Measurements from ENCODE around the gene IQGAP3.
A peak's percentile ranks its signal among the peaks of the same experiment; 100 is the strongest.

IQGAP3 gene

DNA sequence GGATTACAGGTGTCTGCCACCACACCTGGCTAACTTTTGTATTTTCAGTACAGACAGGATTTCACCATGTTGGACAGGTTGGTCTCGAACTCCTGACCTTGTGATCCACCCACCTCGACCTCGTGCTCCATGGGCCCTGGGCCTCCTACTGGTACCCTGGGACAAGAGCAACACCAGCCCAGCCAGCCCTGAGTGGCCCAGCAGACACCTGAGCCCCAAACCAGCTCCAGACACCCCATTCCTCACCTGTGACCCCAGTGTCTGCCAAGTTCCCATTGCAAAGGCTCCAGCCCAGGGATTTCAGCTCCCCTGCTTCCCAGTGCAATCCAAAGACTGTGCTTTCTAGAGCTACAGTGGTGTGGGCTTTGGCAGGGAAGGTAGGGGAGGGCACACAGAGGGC is 86.4 kb downstream of the IQGAP3 start:
- DNase-seq (ENCODE audit: low read depth): no peak
- TF ChIP-seq, protein P1, sequence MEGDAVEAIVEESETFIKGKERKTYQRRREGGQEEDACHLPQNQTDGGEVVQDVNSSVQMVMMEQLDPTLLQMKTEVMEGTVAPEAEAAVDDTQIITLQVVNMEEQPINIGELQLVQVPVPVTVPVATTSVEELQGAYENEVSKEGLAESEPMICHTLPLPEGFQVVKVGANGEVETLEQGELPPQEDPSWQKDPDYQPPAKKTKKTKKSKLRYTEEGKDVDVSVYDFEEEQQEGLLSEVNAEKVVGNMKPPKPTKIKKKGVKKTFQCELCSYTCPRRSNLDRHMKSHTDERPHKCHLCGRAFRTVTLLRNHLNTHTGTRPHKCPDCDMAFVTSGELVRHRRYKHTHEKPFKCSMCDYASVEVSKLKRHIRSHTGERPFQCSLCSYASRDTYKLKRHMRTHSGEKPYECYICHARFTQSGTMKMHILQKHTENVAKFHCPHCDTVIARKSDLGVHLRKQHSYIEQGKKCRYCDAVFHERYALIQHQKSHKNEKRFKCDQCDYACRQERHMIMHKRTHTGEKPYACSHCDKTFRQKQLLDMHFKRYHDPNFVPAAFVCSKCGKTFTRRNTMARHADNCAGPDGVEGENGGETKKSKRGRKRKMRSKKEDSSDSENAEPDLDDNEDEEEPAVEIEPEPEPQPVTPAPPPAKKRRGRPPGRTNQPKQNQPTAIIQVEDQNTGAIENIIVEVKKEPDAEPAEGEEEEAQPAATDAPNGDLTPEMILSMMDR (conservative IDR thresholded peaks at IDR 0.05; ENCODE audit: low read depth, low read length): no peak
- no peak overlapping the region for H3K4me3 ChIP-seq (ENCODE audit: low read depth, low read length)

DNA sequence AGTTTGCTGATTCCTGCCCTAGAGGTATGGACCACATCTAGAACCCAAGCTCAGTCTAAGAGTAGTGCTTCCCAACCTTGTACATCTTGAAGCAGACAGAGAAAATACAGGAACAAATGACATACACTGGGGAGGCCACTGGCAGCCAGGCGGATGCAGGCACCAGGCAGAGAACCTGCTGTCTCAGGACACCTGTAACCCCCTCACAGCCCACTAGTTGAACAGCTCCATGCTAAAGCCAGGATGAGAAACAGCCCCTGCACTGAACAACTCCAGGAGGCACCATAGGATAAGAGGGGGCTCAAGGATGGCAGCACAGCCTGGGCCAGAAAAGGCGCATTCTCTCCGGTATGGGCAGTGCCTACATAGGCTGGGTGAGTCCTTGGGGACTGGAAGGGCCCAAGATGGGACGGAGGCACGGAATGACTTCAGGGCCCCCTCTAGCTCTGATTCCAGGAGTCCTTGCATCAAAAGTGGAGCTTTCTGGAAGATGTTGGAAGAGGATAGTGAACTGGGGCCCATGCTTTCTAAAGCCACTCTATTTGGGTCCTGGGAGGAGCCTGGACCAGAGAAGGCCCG is 87.8 kb downstream of the IQGAP3 start:
- no peak for DNase-seq (ENCODE audit: low read depth)
- H3K4me3 ChIP-seq (ENCODE audit: low read depth, low read length): no peak overlapping the region
- TF ChIP-seq, protein P1 (conservative IDR thresholded peaks at IDR 0.05; ENCODE audit: low read depth, low read length): no peak

DNA sequence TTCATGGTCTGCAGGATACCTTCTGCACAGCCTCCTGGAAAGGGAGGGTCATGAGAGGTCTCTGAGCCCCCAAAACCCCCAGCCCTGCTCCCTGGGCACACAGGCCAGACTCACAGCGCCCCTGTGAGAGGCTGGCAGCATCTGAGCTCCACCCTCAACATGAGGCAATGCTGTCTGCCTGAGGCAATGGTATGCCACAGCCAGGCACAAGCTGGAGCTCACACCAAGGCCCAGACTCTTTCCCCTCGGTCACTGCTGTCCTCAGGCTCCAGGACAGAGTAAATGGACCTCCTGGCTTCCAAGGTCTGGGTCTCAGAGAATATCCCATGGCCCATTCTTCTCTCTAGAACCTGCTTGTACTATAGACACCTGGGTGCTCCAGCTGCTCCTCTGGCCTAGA is 89.0 kb downstream of the IQGAP3 start:
- no peak for DNase-seq (ENCODE audit: low read depth)
- TF ChIP-seq, protein P1 (conservative IDR thresholded peaks at IDR 0.05; ENCODE audit: low read depth, low read length): no peak
- no peak overlapping the region for H3K4me3 ChIP-seq (ENCODE audit: low read depth, low read length)

DNA sequence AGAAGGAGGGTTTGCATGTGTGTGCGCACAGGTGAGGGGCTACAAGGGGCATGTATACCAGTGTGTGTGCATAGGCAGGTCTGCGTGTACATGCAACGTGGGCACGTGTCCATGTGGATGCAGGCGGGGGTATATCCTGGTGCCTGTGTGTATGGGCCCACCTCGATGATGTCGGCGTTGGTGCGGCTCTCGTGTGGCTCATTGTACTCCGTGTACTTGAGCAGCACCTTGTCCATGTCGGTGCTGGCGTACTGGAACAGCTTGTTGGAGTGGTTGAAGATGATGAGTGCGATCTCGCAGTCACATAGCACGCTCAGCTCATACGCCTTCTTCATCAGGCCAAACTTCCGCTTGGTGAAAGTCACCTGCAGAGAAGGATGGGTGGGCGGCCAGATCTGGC is 90.1 kb downstream of the IQGAP3 start:
- no peak for DNase-seq (ENCODE audit: low read depth)
- H3K4me3 ChIP-seq (ENCODE audit: low read depth, low read length): no peak overlapping the region
- TF ChIP-seq, protein P1 (conservative IDR thresholded peaks at IDR 0.05; ENCODE audit: low read depth, low read length): no peak

DNA sequence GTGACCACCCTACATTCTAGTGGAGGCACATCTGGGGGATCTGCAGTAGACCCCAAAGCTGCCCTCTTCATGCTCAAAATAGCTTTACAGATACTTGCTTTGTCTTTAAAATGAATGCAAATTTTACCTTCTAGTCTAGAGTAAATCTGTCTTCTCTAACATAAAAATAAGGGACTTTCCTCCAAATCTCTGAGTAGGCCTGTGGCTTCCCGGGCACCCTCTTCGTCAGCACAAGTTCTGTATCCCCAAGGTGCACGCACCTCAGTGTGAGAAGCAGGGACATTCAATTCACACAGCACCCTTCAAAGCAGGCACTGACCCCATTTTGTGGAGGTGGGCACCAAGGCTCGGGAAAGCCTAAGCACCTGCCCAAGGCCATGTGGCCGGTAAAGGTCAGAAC is 90.8 kb downstream of the IQGAP3 start:
- TF ChIP-seq, protein P1 (conservative IDR thresholded peaks at IDR 0.05; ENCODE audit: low read depth, low read length): no peak
- DNase-seq (ENCODE audit: low read depth): no peak
- no peak overlapping the region for H3K4me3 ChIP-seq (ENCODE audit: low read depth, low read length)

DNA sequence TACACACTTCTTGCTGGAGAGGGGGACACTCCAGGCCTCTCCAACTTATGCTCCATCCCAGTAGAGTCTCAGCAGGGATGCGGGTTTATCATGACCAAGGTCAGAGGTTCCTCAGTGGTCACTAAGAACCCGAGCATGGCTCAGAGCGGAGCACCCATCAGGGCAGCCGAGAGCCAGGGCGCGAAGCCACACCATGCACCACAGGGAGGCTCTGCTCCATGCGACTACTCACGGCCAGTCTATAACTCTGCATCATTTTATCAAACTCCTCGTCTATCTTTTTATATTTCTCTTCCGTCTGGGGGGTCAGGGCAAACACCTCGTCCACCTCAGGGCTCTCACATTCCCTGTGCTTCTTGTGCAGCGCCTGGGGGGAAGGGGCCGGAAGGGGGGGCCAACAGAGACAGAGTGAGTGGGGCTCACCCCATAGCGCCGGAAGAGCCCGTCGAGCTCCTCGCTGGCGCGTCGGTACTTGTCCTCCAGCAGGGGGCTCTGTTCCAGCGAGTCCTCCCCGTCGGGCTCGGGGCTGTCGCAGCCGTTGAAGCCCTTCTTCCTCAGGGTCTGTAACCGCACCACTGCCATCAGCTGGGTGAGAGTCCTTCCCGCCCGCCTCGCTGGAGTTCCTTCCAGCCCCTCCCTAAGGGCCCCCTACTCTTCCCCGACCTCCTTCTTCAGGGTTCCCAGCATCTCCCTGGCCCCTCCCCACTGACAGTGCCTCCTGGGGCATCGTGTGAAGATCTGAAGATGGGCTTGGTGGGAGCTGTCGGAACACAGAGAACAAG is 91.8 kb downstream of the IQGAP3 start:
- TF ChIP-seq, protein P1 (conservative IDR thresholded peaks at IDR 0.05; ENCODE audit: low read depth, low read length): peak; percentile 81
- no peak overlapping the region for H3K4me3 ChIP-seq (ENCODE audit: low read depth, low read length)
- DNase-seq (ENCODE audit: low read depth): peak; percentile 58

DNA sequence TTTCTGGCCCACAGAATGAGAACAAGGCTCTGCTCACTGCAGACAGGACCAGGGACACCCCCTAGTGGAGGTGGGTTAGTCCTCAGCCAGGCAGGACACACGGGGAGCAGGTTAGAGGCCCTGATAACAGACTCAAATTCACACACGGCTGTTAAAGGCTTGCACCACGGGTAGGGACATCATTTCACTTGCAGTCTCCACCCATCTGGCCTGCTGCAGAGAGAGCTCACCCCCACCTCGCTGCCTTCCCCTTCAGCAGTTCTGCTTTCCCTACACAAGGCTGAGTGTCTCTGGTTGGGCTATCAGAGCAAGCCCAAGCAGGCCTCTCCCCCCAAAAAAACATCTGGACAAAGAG is 92.4 kb downstream of the IQGAP3 start:
- no peak for DNase-seq (ENCODE audit: low read depth)
- no peak overlapping the region for H3K4me3 ChIP-seq (ENCODE audit: low read depth, low read length)
- TF ChIP-seq, protein P1 (conservative IDR thresholded peaks at IDR 0.05; ENCODE audit: low read depth, low read length): peak; percentile 44

All from choroid plexus epithelial cell (primary cell).